Ovary (tissue), 9 donors: ENCODE measurements around the gene ADGRL4. TPM values are rescaled to one million over a fixed set of nuclear protein-coding genes. Genes with fewer than 3 reads are reported as not detected.

Source experiments
- DNase-seq, 5 donors: peaks; one replicate each; pipeline ENCODE4 v3.0.0-alpha.2; 2019 to 2020
- H3K27ac ChIP-seq, 2 donors: fragments of 200-600 bp; one replicate each; pipeline versions ENCODE4 v1.5.1 to v1.8.0; 2019 to 2022
- H3K27me3 ChIP-seq: fragments of 200-600 bp; one replicate; pipeline ENCODE4 v1.8.0; 2022
- H3K36me3 ChIP-seq: fragments of 200-600 bp; sonication (generic); one replicate; pipeline ENCODE4 v1.5.1; 2019
- H3K4me1 ChIP-seq: one replicate; pipeline ENCODE4 v1.8.1; 2013; ENCODE audit warnings: mild to moderate bottlenecking, moderate library complexity; ENCODE audit not compliant: insufficient read depth
- H3K4me3 ChIP-seq: fragments of 200-600 bp; sonication (generic); one replicate; pipeline ENCODE4 v1.5.1; 2017
- H3K9me3 ChIP-seq, 2 donors: fragments of 200-600 bp in 1 of 2; sonication (generic) in 1 of 2; one replicate each; pipeline versions ENCODE4 v1.5.1 to v1.8.1; 2013 to 2019; ENCODE audit warnings: mild to moderate bottlenecking in 1 of 2, moderate library complexity in 1 of 2
- CTCF ChIP-seq, 3 donors: fragments of 450-650 bp in 2 of 3; fragments of 200-600 bp in 1 of 3; IDR thresholded peaks; one replicate each; pipeline versions ENCODE4 v1.5.1 to v1.8.0; 2016 to 2022; ENCODE audit warnings: antibody characterized with exemption in 3 of 3, mild to moderate bottlenecking in 1 of 3
- EP300 ChIP-seq: sonication (generic); formaldehyde crosslinking; IDR thresholded peaks from one replicate; pipeline ENCODE4 v1.6.1; 2017; ENCODE audit warnings: antibody characterized with exemption
- POLR2A ChIP-seq: fragments of 450-650 bp; IDR thresholded peaks from one replicate; pipeline ENCODE4 v1.6.1; 2017; ENCODE audit warnings: antibody characterized with exemption, mild to moderate bottlenecking, moderate library complexity
- WGBS, 3 donors: extraction: QIAGEN DNeasy Blood & Tissue Kit in 1 of 3; methylation state at CpG; one replicate each; pipeline versions ENCODE4 v1.1.5 to v1.1.7; 2013 to 2017; 5-methylcytosine and 5-hydroxymethylcytosine counted together
- intact Hi-C, 4 donors: fragments of 100-400 bp; cut with DNase I; formaldehyde crosslinking; loops; one replicate each; pipeline versions ENCODE4 v1.11.0 to v1.15.1; 2022 to 2023
- polyA plus RNA-seq, 2 donors: library from polyadenylated mRNA; stranded (reverse); fragments of 200-250 nt in 1 of 2; fragments of 350-450 nt in 1 of 2; fragmentation: Illumina TruSeq in 1 of 2; extraction: RNeasy Lipid Tissue Mini Kit (QIAGEN cat#74804) in 1 of 2; gene quantifications; one replicate each; pipeline ENCODE4 v1.2.3, GENCODE V29; 2013 to 2014
- total RNA-seq, 7 donors: library from RNA; depleted of rRNA in 2 of 7; stranded (reverse); fragments of >200 nt in 2 of 7; fragmentation: NEBNext Ultra II Directional in 3 of 7; extraction: Animal tissue kit (Norgen Biotek cat#: 25700) in 3 of 7; gene quantifications; one replicate each; pipeline versions ENCODE4 v1.1.0 to v1.2.4, GENCODE V29; 2016 to 2023
- donor health status: DM: no; HTN: no; CAD: no; lungs with moderate emphysema.
- donor health status: DM: no; HTN: no; CAD: no.
- donor health status: Bipolar disorder and iron deficiency.
- donor health status: DM: yes; HTN: yes; CAD: no.
- donor health status: DM: no; HTN: no; CAD: no.
- donor health status: DM: yes; HTN: yes; CAD: no.

The ADGRL4 gene
- total and polyA plus RNA-seq, 9 donors = 3.0 to 22.7 (median 9.2) TPM

GRCh38 chr1:79040424-79041082 is 34.0 kb upstream of the ADGRL4 start:
- TF ChIP-seq POLR2A (no peak), EP300 (no peak), CTCF (IDR thresholded peaks at IDR 0.05) (no peak)
- Histone ChIP-seq H3K9me3 (no peaks in the 10 kb centered on the region), H3K4me3 (no peak overlapping the region), H3K36me3 (no peaks in the 10 kb centered on the region), H3K27me3 (no peaks in the 10 kb centered on the region), H3K27ac (no peak overlapping the region), H3K4me1 (no peaks in the 10 kb centered on the region)
- 72 to 75% (median 75%) methylated on average over 10 of the region's 10 CpGs for WGBS, 3 donors
- intact Hi-C loops = no loop called here
- no peak for DNase-seq

GRCh38 chr1:79037085-79037484 is 30.6 kb upstream of the ADGRL4 start:
- WGBS, 3 donors = 71 to 85% (median 78%) methylated on average over 2 of the region's 2 CpGs
- H3K4me1 ChIP-seq = no peaks in the 10 kb centered on the region
- no peaks in the 10 kb centered on the region for H3K9me3 ChIP-seq
- H3K4me3 ChIP-seq = no peak overlapping the region
- intact Hi-C loops = no loop called here
- no peak overlapping the region for H3K27ac ChIP-seq
- no peaks in the 10 kb centered on the region for H3K27me3 ChIP-seq
- no peak for DNase-seq
- H3K36me3 ChIP-seq = no peaks in the 10 kb centered on the region
- no peak for TF ChIP-seq CTCF (IDR thresholded peaks at IDR 0.05)
- TF ChIP-seq POLR2A = no peak
- TF ChIP-seq EP300 = no peak

- WGBS, 3 donors = 71 to 80% (median 76%) methylated on average over 2 of the region's 2 CpGs
- intact Hi-C loops = no loop called here
Measured at GRCh38 chr1:79012500-79012899, 6.0 kb upstream of the ADGRL4 start.

GRCh38 chr1:79010589-79010988 is 4.1 kb upstream of the ADGRL4 start:
- Histone ChIP-seq H3K36me3 (no peaks in the 10 kb centered on the region), H3K4me1 (no peaks in the 10 kb centered on the region), H3K27me3 (no peaks in the 10 kb centered on the region), H3K27ac (no peak overlapping the region), H3K4me3 (no peak overlapping the region), H3K9me3 (no peaks in the 10 kb centered on the region)
- no peak for TF ChIP-seq EP300
- no peak for TF ChIP-seq CTCF (IDR thresholded peaks at IDR 0.05)
- TF ChIP-seq POLR2A = no peak
- no peak for DNase-seq
- intact Hi-C loops = no loop called here
- WGBS, 3 donors = 88 to 93% (median 89%) methylated on average over 4 of the region's 4 CpGs

More at GRCh38 chr1:79012500-79012899, 6.0 kb upstream of the ADGRL4 start:
- Histone ChIP-seq H3K4me3 (no peak overlapping the region), H3K27ac (no peak overlapping the region), H3K36me3 (no peaks in the 10 kb centered on the region), H3K9me3 (no peaks in the 10 kb centered on the region), H3K27me3 (no peaks in the 10 kb centered on the region), H3K4me1 (no peaks in the 10 kb centered on the region)
- DNase-seq = no peak
- TF ChIP-seq POLR2A = no peak
- TF ChIP-seq CTCF (IDR thresholded peaks at IDR 0.05) = no peak
- no peak for TF ChIP-seq EP300
